HG02884 (cell line): ENCODE results near the gene CXorf49B.
"Not testable (repeated sequence)": the region's sequence is repeated elsewhere in the genome, so short reads cannot be mapped to it uniquely, and the experiment has no call there.

ENCODE experiments used
- ATAC-seq: cut with Tn5 transposase; IDR thresholded peaks from one replicate; pipeline ENCODE4 v1.9.1; 2021; ENCODE audit warnings: mild to moderate bottlenecking, moderate library complexity; ENCODE audit not compliant: unreplicated experiment

CXorf49B gene

DNA sequence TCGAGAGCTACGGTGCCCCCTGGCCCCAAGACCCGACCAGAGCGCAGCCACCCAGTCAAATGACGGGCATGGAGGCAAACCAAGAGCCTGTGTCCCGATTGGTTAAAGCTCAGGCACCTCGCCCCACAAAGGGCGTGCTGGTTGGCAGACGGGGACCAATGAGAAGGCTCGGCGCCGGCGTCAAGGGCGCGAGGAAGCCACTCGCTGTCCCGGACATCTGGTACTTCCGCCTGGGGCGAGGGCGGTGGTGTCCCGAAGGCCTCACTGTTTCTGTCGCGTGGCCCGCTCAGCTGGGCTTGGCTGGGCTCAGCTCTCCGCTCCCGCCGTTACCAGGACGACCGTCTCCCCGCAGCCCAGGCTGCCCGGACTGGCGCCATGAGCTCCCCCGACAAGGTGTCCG is at the start of gene CXorf49B:
TSS of gene CXorf49B (plus strand) at position 301 of the 400 bp plus-strand sequence. CDS start at position 376, 75 bp downstream.
- not testable (repeated sequence) for ATAC-seq

DNA sequence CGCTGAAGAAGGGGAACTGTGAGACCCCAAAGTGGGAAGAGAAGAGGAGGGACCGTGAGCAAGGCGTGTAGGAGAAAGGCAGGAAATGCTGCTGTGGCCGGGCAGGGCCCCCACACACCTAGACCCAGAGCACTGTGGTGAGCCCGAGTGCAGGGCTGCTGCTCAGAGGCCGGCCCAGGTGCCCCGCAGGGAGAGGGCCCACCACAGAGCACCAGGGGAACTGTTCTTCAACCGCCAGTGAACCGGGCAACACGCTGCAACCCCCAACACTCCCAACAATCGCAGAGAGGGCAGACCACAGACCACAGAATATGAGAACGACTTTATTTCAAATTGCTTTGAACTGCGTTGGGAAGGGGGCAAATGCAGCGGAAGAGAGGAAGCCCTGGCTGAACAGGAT is 49.1 kb upstream of the CXorf49B start:
- not testable (repeated sequence) for ATAC-seq

DNA sequence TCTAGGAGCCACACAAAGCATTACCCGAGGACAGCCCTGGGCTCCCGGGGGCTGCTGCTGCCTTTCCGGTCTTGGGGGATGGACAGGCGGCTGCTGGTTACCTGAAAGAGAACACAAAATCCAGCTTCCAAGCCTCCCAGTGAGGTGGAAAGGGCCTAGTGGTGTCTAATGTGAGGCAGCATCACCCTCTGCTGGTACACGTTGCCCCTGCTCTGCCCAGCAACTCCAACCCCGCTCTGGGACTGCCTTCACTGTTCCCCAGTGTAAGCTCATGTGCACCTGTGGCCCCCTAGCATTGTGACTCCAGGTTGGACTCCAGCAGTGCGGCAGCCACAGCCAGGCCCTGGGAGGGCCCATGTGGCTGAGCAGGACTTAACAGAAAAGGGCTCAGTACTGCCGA is 47.6 kb upstream of the CXorf49B start:
- not testable (repeated sequence) for ATAC-seq

DNA sequence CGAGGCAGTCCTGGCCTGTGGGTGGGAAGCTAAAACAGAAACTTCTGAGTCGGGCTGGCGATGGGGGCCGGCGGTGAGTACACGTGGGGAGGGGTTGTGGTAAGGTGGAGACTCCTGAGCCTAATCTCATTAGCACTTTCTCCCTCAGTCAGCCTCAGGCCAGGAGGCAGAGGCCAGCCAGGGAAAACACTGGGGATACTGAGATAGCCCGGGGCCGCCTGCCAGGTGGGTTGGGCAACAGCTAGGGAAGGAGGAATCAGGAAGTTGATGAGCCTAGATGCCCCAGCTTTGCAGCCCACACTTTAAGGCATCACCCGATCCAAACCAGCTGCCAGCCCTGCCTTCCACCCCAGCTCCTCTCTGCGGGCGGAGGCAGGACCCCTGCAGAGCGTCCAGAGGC is 46.8 kb upstream of the CXorf49B start:
- ATAC-seq = not testable (repeated sequence)

DNA sequence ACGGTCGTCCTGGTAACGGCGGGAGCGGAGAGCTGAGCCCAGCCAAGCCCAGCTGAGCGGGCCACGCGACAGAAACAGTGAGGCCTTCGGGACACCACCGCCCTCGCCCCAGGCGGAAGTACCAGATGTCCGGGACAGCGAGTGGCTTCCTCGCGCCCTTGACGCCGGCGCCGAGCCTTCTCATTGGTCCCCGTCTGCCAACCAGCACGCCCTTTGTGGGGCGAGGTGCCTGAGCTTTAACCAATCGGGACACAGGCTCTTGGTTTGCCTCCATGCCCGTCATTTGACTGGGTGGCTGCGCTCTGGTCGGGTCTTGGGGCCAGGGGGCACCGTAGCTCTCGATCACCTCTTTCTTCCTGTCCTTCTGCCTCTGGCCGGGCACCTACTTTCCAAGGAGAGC is 45.0 kb upstream of the CXorf49B start, which contains the start of gene CXorf49:
TSS of gene CXorf49 (minus strand) at position 101 of the 400 bp plus-strand sequence. CDS start 134 bp downstream, outside the sequence.
- not testable (repeated sequence) for ATAC-seq

DNA sequence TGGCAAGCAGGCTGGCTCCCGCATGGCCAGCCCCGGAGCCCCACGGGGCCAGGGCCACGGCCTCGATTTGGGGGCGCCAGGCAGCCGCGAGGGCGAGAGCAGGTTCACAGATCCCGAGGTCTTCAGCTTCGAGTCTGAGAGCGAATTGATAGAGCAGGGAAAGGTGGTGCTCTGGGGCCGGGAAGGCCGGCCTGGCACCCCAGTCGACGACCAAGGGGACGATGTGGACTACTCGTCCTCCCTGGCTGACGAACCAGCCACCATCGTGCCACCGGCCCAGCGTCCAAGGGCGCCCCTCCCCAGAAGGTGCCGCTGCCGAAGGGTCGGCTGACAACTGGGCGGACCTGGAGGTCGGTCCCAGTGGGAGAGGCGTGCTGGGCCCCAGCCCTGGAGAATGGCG is 44.0 kb upstream of the CXorf49B start:
- ATAC-seq = not testable (repeated sequence)

DNA sequence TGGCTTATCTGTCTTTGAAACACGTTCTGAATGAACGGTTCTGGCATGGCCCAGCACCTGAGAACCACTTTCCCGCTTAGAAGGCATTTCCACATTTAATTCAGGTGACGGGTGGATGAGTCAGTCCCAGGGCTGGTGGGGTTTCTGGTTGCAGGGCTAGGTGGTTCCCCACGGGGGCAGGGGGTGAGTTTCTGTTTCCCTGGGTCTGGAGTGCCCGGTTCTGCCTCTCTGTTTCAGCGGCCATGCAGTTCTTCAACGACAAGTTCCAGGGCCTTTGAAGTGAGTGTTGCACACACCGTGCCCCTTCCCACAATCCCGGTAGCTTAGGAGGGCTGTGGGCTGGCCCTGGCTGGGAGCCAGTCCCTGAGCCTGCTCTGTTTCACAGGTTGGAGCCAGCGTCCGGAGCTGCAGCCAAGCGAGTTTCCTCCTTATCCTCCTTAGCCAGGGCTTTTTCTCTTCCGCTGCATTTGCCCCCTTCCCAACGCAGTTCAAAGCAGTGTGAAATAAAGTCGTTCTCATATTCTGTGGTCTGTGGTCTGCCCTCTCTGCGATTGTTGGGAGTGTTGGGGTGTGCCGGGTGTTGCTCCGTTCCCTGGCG is 42.8 kb upstream of the CXorf49B start:
- not testable (repeated sequence) for ATAC-seq

DNA sequence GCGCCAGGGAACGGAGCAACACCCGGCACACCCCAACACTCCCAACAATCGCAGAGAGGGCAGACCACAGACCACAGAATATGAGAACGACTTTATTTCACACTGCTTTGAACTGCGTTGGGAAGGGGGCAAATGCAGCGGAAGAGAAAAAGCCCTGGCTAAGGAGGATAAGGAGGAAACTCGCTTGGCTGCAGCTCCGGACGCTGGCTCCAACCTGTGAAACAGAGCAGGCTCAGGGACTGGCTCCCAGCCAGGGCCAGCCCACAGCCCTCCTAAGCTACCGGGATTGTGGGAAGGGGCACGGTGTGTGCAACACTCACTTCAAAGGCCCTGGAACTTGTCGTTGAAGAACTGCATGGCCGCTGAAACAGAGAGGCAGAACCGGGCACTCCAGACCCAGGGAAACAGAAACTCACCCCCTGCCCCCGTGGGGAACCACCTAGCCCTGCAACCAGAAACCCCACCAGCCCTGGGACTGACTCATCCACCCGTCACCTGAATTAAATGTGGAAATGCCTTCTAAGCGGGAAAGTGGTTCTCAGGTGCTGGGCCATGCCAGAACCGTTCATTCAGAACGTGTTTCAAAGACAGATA is 2.4 kb upstream of the CXorf49B start:
- not testable (repeated sequence) for ATAC-seq

DNA sequence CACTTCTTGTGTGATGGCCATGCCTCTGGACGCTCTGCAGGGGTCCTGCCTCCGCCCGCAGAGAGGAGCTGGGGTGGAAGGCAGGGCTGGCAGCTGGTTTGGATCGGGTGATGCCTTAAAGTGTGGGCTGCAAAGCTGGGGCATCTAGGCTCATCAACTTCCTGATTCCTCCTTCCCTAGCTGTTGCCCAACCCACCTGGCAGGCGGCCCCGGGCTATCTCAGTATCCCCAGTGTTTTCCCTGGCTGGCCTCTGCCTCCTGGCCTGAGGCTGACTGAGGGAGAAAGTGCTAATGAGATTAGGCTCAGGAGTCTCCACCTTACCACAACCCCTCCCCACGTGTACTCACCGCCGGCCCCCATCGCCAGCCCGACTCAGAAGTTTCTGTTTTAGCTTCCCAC is 1.7 kb downstream of the CXorf49B start:
- not testable (repeated sequence) for ATAC-seq

DNA sequence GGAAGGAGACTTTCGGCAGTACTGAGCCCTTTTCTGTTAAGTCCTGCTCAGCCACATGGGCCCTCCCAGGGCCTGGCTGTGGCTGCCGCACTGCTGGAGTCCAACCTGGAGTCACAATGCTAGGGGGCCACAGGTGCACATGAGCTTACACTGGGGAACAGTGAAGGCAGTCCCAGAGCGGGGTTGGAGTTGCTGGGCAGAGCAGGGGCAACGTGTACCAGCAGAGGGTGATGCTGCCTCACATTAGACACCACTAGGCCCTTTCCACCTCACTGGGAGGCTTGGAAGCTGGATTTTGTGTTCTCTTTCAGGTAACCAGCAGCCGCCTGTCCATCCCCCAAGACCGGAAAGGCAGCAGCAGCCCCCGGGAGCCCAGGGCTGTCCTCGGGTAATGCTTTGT is 2.5 kb downstream of the CXorf49B start:
- not testable (repeated sequence) for ATAC-seq

DNA sequence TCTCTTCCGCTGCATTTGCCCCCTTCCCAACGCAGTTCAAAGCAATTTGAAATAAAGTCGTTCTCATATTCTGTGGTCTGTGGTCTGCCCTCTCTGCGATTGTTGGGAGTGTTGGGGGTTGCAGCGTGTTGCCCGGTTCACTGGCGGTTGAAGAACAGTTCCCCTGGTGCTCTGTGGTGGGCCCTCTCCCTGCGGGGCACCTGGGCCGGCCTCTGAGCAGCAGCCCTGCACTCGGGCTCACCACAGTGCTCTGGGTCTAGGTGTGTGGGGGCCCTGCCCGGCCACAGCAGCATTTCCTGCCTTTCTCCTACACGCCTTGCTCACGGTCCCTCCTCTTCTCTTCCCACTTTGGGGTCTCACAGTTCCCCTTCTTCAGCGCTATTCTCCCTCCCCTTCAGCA is 4.0 kb downstream of the CXorf49B start:
- ATAC-seq = not testable (repeated sequence)

DNA sequence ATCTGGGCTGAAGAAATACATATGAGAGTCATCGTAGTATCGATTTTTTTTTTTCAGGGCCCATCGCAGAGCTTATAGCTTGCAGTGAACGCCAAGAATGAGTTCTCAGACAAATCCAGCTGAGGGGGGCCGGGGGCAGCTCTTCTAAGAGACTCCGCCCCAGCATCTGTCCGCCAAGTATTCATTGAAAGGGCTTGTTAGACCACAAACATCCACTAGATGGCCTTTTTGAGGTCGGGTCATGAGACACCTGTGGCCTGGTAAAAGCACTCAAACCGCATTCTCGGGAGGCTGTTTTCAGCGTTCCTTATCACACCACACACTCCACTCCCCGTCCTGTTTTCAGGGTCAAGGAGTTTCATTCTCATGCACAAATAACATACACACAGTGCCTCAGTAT is 15.2 kb downstream of the CXorf49B start:
- ATAC-seq = not testable (repeated sequence)

DNA sequence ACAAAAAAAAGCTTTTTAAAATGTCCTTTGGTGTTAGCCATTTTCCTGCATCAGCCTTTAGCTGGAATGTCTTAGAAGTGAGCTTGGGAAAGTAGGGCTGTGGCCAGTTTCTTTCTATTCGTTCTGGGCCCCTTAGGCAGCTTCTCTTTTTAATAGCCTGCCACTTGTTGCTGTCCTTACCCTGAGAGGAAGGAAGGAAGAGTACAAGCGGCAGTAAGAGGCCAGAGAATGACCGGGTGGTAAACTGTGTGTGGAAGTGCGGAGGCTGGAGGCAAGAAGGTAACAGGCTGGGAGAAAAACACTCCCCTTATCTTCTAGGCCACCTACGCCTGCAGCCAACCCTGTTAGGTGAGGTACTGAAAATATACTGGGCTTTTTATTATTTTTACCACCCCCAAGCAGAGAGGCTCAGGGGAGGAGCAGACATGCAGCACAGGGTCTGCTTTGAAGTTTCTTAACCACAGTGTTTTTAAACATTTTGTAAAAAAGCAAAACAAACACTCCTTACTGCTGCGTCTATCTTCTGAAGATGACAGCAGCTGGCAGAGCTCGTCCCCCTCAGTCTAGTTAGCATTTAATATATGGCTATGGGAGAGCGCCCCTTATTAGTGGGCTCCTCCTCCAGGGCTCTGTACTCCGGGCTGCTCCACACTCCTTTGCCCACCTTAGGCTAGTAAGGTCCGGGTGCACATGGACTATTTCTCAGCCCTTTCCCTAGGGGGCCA is 19.2 kb downstream of the CXorf49B start:
- not testable (repeated sequence) for ATAC-seq

DNA sequence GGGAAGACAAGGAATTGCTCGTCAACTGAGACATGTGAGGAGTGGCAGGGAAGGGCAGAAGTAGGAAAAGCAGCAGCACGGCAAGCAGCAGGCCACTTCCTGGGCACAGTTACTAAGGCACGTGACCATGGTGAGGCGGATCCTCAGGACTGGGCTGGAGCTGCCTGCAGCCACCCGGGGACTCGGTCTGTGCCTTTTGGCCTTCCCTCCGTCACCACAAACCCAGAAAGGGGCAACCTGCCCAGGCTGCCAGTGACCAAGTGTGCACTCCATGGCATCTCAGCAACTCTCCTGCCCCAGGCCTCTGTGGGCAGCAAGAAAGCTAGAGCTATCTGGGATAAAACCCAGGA is 19.8 kb downstream of the CXorf49B start:
- not testable (repeated sequence) for ATAC-seq

DNA sequence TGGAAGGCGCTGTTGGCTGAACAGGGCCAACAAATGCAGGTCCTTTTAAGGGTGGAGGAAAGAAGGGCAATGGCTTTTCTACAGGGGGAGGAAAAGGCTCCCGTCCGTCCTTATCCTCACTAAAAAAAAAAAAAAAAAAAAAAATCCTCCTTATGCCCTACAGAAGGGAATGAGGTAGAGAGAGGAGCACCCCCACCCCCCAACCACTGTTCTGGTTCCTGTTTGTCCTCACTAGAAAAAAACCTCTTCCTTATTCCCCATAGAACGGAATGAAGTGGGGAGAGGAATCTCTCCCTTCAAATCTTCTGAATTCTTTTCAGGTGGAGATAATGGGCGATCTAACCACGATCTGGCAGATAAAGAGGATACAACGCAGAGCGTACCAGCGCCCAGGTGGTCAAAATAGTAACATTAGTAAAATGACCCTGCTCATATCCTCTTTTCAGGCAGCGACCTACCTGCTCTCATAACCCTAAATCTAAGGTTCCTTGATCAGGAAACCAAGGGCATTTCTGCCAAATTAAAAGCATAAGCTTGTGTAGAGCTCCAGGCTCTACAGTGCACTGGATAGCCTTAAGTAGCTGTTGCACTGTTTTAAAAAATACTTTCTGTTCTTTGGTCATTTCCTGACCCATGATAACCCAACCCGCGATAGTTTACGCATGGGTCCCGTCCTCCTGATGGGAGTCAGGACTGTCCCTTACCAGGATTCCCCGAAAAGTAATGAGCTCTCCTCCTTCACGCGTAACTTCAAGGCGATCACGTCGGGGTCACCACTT is 20.6 kb downstream of the CXorf49B start:
- ATAC-seq = peak; percentile 26

DNA sequence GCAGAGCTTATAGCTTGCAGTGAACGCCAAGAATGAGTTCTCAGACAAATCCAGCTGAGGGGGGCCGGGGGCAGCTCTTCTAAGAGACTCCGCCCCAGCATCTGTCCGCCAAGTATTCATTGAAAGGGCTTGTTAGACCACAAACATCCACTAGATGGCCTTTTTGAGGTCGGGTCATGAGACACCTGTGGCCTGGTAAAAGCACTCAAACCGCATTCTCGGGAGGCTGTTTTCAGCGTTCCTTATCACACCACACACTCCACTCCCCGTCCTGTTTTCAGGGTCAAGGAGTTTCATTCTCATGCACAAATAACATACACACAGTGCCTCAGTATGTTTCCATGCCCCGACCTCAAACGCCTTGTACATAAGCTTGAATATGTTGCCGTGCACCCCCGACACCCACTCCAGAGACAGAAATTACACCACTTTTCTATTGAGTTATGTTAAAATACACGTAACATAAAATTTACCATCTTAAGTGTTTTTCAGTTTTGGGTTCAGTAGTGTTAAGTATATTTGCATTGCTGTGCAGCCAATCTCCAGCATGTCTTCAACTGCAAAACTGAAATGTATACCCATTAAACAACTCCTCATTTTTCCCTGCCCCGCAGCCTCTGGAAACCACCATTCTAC is 21.3 kb downstream of the CXorf49B start:
- peak; percentile 66 for ATAC-seq

DNA sequence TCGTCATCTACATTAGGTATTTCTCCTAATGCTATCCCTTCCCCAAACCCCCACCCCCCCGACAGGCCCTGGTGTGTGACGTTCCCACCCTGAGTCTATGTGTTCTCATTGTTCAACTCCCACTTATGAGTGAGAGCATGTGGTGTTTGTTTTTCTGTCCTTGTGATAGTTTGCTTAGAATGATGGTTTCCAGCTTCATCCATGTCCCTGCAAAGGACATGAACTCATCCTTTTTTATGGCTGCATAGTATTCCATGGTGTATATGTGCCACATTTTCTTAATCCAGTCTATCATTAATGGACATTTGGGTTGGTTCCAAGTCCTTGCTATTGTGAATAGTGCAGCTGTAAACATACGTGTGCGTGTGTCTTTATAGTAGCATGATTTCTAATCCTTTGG is 43.3 kb downstream of the CXorf49B start:
- ATAC-seq = not testable (repeated sequence)

DNA sequence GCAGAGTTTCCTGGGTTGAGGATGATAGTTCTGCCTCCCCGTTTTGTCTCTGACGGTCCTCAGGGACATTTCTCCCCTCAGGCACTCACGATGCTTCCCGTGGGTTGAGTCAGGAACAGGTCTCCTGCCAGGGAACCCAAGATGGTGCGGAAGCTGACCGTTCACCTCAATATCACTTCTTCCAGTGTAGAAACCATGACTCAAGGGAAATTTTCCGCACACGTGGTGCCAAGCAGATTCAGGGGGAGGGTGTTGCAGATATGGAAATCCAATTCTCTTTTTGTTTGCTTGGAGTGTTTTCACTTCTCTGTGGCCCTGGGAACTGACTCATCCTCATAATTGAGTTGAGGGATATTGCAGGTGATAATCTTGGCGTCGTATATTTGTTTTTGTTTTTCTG is 46.7 kb downstream of the CXorf49B start:
- ATAC-seq = no peak

DNA sequence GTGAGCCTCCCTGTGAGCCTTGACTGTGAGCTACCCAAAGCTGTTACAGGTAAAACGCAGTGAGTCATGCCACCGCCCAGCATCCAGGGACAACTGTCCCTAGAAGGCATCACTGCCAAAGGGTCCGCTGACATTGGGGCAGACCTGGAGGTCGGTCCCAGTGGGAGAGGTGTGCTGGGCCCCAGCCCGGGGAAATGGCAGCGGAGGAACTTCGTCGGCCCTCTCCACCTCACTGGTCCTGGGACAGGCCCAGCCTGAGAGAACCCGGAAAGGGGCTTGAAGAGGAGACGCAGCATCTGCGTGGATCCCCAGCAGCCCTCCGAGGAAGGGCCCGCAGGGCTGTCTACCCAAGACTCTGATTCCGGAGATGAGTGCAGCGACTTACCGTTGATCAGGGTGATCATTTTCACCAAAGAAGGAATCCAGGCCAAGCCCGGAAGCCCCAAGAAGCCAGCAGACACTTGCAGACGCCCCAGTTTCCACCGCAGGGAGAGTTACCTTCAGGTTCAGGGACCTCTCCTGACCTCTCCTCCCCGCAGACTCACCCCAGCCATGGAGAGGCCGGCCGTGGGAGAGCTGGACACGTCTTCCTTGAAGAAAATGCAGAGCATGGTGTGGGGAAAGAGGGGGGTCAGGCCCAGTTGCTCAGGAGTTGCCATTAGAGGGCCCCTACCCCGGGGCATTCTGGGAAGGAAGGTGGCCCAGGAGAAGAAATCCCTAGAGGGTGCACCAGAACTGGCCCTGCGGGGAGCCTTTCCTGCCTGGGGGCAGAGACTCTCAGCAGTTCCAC is 51.2 kb downstream of the CXorf49B start:
- ATAC-seq = no peak
